HG03378 (cell line): ENCODE measurements around the gene BACH2.
A peak's percentile ranks its signal among the peaks of the same experiment; 100 is the strongest.
"Not testable (repeated sequence)": the region's sequence is repeated elsewhere in the genome, so short reads cannot be mapped to it uniquely, and the experiment has no call there.

Experiments
- ATAC-seq: cut with Tn5 transposase; IDR thresholded peaks from one replicate; pipeline ENCODE4 v1.9.1; 2021; ENCODE audit warnings: mild to moderate bottlenecking, moderate library complexity; ENCODE audit not compliant: unreplicated experiment

Gene BACH2

DNA sequence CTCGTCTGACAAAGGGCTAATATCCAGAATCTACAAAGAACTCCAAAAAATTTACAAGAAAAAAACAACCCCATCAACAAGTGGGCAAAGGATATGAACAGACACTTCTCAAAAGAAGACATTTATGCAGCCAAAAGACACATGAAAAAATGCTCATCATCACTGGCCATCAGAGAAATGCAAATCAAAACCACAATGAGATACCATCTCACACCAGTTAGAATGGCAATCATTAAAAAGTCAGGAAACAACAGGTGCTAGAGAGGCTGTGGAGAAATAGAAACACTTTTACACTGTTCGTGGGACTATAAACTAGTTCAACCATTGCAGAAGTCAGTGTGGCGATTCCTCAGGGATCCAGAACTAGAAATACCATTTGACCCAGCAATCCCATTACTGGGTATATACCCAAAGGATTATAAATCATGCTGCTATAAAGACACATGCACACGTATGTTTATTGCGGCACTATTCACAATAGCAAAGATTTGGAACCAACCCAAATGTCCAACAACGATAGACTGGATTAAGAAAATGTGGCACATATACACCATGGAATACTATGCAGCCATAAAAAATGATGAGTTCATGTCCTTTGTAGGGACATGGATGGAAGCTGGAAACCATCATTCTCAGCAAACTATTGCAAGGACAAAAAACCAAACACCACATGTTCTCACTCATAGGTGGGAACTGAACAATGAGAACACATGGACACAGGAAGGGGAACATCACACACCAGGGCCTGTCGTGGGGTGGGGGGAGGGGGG, 130.3 kb downstream of the BACH2 start:
- not testable (repeated sequence) for ATAC-seq

DNA sequence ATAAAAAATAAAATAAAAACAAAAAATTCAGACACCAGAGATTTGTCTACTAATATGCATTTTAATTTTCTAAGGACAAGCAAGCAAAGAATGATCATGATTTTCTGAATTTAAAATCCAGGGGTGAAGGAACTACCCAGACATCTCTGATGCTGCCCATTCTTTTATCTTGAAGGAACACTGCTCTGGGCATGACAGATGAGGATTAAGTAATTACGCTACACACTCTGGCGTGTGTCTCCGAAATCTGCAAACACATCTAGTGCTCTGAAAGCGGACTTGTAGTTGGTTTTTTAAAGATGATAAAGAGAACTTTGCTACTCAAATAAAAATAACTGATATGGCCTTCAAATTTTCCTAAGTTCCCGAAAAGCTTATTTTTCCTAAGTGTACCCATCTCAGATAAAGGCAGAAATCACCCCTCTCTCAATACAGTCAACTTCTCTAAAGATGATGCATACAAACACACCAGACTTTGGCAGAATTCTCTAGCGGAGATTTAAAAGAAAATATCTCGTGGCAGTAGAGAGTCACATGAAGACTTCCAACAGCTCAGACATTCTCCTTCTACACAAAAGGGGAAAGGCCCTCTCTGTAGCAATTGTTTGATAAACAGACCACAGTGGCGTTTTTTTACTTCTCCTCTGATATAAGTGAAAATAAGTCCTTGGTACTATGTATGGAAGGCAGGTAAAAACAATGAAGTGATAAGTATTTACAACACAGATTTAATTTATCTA, 133.8 kb downstream of the BACH2 start:
- no peak for ATAC-seq

DNA sequence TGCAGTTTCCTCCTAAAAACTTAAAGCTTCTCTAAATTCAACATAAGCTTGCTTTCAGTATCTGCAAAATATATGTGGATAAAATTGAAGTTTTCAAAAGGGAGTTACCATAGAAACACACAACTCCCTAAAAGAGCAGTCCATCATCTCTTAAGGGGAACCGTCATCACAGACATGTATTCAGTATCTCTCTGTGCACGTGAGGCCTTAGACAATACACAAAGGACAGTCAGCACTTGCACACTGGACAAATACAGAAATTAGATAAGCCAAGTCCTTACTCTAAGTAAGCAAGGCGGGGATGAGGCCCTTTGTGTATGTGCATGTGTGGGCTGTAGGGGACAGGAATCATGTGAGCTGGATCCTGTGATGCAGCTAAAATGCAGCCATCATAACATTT, 136.6 kb downstream of the BACH2 start:
- no peak for ATAC-seq

DNA sequence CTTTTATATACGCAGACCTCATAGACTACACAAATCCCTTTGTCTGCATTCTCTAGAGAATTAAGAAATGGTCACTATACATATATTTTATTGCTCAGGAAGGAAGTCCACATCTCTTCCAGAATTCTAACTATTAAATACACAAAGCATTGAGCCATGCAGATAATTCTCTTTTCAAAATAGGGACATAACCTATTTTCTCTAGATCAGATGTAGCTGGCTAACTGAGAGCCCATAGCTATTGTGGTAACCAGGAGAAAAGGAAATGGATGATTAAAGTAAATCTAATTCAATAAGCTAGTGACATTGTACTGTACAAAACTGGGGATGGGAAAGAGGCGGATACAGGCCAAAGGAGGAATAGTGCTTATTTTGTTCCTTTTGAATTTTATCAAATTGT, 137.2 kb downstream of the BACH2 start:
- no peak for ATAC-seq

DNA sequence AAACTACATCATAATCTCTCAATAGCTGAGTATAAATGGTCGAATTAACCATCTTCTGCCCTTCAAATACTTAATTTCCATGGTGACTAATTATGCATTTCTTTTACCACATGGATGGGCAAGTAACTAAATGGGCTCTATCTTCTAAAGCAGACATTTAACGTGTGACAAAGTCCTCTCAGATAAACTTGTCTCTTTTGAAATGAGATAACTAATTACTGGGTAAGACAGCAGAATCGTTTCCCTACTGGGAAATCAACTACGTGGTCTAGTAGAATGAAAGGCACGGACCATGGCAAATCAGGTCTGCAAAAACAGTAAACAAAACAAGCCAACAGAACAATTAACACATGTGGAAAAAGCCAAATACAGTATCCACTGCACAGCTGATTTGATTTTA, 137.7 kb downstream of the BACH2 start:
- ATAC-seq: no peak

DNA sequence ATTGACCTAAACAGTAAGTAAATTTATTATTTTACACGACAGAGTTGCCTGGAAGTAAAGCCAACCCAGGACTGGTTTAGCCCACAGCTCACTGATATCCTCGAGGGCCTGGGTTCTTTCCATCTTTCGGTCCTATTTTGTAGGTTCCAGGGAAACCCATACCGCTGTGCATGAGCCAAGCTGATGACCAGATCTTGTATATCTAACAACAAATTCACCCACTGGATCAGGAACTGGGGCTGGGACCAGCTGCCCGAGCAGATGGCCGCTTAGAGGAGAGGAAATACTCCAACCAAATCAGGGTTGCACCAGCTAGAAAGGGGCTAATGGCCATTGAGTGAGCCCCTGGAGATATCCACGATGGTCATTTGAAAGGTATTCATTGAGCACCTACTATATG, 139.2 kb downstream of the BACH2 start:
- ATAC-seq: no peak

DNA sequence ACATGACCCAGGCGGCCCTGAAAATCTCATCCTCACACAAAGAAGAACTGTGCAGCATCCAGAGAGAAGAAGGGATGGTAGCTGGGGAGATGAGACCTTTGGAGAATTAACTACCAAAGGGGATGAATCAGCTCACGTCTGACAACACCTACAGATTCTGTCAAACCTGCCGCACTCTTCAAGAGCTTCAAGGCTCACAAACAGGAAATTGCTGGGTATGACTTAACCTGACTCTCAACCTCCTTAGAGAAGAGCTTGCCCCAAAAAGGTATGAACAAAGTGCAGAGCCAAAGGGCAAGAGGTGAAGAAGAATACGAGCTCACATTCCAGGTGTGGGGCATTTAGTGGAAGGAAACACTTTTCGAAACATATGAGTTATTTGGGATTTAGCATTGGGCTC, 139.8 kb downstream of the BACH2 start:
- no peak for ATAC-seq

DNA sequence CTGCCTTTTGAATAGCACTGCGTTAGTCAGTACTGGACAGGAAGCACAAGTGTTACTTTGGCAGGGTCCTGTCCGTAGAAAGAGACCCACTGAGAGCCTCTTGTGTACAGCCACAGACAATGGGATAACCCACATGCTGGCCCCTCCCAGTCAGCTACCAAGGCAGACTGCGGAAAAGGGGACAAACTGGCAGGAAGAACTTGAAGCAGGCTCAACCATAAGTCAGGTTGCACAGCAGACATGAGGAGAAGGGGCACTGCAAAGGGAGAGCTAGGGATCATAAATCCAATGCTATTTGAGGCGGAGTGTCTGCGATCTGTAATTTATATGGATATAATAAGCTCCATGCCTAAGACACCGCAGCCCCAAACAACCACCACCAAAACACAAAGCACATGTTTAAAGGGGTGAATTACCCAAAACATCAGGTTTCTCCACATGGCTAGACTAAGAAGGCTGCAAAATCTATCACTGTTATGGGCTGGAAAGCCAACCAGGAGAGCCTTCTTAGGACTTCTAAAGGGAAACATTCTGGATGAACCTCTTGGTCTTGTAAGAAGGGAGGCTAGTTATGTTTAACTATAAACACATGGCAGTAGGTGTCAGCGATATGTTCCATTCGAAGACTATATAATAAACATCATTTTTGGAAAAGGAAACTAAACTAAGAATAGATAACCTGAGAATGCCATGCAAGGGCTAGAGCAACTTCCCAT, 141.7 kb downstream of the BACH2 start:
- ATAC-seq: no peak

DNA sequence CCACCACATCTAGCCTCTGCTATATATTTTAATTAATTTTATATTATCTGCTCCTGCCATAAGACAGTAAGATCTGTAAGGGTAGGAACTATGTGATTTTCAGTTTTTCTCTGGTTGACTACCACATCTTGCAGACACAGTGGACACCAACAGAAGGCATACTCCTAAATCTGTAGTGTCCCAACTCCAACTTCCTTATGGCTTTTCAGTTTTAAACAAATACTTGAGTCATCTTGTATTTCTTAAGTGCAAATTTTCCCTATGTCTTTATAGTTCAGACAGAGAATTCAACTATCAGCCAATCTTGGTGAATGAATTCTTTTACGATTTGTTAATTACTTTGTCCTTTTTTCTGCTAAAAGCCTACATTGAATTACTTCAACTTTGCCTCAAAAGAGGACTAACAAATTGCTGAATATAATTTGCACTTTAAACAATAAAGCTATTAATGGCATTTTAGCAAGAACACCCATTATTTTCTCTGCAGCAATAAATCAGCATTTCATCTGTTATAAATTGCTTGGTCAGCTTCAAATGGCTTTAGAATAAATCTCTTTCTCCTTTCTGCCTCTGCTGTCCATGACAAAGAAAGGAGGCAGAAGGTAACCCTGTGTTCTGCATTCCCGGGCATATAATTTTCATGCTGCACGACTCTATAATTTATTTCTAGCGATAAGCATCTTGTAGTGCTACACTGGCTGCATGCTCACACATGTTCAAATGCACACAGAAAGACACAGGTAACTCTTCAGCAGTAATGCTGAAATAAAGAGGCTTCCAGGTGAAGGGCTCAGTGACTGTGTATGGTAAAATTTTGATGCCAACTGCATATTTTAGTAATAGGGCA, 144.8 kb downstream of the BACH2 start:
- no peak for ATAC-seq

DNA sequence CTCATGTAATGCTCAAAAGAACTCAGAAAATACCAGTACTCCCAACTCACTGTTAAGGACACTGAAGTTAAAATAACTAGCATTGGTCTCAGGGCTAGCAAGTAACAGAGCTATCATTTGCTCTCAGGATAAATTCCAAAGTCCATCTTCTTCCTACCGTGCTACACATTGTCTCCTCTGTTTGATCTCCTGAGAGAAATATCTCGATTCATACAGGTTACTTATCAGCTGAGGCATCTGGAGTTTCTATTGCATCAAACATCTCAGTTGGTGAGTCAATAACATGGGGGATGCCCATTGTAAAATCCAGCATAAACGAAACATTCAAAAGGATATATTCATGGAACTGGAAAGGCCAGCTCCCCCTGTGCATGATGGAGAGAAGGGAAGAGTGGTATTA, 147.4 kb downstream of the BACH2 start:
- no peak for ATAC-seq

DNA sequence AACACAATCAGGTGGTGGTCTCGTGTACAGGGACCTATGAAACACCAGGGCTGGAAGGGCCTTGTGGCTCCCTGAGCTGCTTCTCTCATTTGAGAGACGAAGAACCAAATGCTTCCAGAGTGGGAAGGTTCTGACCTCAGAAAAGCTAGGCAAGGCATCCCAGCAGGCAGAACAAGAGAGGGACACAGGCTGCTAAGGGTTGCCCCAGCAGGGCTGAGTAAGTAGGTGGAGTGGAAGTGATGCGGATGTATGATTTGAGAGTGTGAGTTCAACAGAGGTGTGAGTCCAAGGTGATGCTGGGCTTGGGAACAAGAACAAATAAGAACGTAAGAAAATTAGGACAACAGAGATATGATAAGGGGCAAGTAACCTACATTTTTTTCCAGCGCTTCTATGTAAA, 147.8 kb downstream of the BACH2 start:
- ATAC-seq: no peak

DNA sequence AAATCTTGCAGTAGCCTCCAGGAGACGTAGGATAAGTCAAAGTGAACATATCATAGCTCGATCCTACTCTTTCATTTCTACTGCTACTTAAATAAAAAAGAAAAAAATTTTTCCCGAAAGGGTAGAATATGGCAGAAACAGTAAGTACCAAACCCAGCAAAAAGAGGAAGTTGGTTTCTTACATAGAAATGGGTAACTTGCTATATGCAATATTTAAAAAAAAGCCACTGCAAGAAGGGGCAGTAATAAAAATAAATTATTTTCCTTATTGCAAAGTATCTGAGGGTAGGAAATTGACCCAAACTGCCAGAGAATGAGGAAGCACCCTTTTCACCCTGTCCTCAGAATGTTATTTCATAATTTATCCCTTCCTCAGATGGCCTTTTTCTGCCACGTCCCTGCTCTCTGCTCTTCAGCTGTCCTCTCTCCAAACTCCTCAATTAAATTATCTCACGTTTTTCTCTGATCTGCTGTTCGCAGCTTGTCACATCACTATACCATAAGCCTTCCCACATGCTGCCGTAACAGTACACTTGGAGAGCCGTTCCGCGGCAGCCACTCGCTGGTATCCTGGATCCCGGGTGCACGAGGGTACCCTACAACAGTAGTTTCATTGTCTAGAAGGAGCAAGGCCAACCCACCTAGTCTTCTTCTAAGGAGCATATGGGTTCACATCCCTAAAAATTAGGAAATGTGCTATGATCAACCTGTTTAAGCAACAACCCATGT, 149.6 kb downstream of the BACH2 start:
- no peak for ATAC-seq

DNA sequence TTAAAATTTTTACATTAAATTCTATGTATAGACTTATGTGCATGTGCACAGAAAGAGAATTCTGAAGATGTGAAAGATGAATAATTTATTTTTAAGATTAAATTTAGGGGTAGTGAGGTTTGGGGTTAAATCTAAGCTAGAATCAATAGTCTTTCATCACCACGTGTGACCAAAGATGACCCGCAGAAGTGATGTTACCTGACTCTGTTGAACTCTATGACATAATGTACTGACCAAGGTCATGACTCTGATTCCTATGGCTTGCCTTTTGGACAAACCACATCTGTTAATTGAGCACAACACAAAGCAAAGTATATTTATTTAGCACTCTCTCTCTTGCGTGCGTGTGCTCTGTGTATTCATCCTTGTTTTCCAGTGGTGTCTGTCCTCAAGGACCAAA, 150.6 kb downstream of the BACH2 start:
- no peak for ATAC-seq

DNA sequence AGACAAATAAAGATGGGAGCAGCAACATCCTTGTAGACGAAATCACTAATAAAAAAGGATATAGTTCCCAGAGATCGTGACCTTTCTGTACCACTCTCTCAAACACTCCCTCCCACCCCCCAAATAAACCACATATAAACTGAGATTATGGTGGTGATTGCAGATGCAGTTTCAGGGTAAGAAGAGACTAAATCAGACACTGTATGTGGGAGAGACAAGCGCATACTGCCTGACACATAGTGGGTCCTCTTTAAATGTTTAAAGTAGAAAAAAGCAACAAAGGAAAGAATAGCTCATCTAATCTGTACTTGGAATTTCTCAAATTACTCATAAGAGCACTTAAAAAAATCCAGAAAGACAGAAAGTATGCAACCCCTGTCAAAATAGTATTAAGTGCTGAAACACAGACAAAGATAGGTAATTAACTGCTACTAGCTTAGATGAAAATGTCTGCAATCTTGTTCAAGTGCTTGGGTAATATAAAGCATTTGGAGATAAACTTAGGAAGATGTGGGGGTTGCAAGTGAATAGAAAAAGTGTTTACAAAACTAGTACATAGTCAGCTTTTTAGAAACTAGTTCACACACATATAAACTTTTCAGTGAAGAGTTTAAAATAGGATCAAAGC, 151.6 kb downstream of the BACH2 start:
- no peak for ATAC-seq

DNA sequence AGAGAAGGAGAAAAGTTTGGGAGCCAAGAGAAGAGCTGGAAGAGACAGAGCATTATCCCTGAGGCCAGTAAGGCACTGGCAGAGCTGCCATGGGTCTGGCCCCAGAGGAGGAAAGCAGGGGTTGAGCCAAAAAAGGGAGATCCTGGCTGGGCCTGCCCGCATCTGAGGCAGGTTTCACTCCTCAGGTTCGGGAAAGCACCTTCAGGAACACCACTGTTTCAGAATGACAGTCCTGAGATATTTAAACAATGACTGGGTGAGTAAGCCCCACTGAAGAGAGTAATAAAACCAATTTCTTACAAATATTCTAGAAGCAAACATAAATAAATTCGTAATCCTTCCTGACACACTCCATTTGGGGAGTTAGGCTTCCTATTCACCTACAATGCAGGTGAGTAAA, 152.2 kb downstream of the BACH2 start:
- ATAC-seq: peak; percentile 78

DNA sequence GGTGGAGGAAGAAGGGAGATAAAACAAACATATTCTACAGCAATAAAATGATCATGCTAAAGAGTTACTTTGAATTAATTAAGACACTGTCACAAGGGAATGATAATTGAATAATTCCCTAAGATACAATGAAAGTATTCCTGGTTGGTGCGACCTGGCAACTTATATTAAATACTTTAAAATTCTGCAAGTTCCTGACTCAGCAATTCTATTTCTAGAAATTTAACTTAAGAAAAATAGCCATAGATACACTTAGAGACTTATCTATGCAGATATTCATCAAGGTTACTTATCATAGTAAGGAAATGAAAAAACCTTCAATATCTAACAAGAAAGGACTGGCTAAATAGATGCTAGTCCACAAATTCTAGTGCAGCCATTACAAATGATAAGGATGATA, 156.0 kb downstream of the BACH2 start:
- no peak for ATAC-seq

DNA sequence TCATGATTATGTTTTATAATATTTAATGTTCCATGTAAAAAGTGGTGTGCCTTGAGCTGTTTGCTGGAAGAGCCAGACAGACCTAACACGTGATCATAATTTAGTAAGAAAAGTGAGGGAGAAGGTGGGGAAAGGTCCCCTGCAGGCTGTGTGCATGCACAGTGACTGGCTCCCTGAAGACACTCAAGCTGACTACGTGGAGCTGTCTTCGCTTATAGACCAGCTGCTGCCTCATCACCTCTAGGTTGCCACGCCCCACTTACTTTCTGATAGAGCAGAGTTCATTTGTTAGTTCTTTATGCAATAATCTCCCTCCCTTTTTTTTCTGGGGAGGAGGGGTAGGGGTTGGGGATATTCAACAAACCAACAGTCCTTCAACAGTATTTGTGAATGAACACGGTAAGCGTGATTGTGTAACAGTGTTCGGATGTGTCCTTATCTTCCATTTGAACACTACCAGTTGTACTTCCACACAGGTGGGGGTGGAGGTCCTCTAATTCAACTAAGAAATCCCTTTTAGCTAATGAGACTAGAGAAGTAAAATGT, 157.3 kb downstream of the BACH2 start:
- ATAC-seq: no peak

DNA sequence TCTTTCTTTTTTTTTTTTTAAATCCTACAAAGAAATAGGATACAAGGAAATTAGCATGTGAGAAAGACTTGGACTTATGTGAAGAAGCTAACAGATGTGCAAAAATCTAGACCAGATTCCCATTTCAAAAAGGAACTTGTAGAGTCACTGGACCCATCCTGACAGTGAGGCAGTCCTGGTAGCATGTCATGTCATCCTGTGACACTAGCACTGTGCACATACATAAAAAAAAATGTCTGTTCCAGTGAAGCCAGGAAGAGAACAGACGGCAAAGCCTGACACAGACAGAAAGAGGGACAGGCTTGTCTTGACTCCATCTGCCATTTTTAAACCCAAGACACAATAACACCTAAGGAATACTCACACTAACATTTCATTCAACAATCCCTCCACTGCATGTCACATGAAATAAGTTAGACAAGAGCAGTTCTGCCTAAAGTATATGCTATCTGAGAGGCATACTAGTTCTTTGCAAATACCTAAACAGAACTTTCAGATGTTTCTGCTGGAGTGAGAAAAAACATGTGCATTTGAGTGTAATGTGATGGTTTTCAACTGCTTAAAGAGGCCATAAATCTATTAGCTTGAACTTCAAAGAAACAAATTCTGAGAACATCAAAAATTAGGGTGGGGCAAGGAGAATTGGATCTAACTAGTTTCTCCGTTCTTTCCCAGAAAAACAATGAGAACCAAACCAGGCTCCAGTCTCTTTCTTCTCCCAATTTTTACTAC, 159.6 kb downstream of the BACH2 start:
- no peak for ATAC-seq

DNA sequence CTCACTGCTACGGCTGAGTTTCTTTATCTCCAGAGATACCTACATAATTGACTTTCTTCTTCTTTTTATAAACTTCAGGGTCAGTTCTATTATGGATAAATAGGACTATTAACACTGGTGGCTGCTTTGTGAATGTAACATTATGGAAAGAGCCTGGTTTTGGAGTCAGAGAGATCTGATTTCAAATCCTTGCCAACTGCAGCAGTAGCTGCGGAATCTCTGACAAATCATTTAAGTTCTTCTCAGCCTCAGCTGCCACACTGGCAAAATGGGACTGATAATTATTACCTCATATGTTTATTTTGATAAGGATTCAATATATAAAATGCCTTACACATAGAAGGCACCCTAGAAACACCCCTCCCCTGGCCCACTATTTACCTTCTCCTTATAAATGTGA, 160.5 kb downstream of the BACH2 start:
- ATAC-seq: no peak
